Putamen (tissue), 1 donor: ENCODE results near the gene KIF26B.
A peak's percentile ranks its signal among the peaks of the same experiment; 100 is the strongest.

Source experiments
- DNase-seq: peaks from one replicate; pipeline ENCODE4 v3.0.0-alpha.2; 2016; ENCODE audit warnings: low spot score

KIF26B gene

DNA sequence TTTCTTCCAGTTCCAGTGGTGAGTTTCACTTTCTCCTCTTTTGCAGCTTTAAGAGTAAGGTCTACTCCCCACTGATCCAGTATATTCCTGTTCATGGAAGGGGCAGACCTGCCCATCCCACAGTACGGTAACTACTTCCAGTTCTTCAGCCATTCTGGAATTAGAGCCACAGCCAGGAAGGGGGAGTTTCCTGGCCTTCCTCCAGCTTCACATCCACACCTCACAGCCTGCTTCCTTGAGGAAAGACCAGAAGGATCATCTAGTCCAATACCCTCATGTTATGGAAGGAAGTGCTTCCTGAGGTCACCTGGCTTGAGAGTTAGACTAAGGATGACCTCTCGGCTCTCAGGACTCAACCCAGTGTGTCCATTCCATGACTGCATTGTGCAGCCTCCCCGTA is 597.8 kb downstream of the KIF26B start:
- DNase-seq, result no peak

DNA sequence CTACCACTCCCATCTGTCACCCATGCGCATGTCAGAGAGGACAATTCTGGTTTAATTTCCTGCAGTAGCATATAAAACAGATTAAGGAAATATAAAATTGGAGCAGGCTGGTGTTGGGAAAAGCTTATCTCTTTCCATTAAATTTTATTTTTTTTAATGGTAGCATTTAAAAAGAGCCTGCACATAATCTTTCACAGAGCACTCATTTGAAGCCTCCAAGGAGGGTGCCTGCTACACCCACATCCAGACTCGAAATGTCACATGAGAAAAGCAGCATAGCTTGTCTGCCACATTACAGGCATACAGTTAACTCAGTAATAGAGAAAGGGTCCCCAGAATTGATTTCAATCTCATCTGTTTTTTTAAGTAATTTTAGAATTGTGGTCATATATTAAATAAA is 599.0 kb downstream of the KIF26B start:
- DNase-seq, result peak; percentile 18

DNA sequence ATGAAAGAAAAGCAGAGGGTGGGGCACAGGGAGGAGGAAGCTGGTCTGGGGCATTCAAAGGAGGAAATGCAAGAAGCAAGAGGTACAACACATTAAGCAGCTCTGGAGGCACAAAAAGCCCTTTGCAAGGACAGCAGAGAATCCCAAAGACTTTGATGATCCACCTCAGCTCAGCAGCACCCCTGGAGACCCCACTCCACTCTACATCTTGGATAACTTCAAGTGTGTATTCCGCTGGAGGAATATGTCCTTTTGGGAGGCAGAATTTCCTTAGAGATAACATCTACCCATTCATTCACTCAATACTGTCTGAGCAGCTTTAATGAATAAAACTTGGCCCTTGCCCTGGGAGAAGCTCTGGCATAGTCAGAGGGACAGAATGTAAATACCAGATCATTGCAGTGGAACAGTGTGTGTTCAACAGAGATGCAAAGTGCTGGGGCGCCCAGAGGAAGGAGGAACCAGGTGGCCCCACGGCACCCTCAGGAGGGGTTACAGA is 599.7 kb downstream of the KIF26B start:
- no peak for DNase-seq
